Measurements from ENCODE around the gene LRBA. TPM values are rescaled to one million over a fixed set of nuclear protein-coding genes. Genes with fewer than 3 reads are reported as not detected.

The LRBA gene
- polyA plus RNA-seq, 2 of the 4 experiments (the other 2 are of a cell fraction), result 10.7 to 25.1 TPM

GRCh38 chr4:150482581-150482980 is 532.5 kb downstream of the LRBA start:
- Histone ChIP-seq H3K4me2 (no peak overlapping the region), H3K4me1 (no peaks in the 10 kb centered on the region), H3K27ac (no peak overlapping the region), H3K9me3 (no peaks in the 10 kb centered on the region), H3K4me3 (no peak overlapping the region)
- WGBS (ENCODE audit: missing lambda C conversion rate), result 85% methylated on average over 4 of the region's 4 CpGs
- FAIRE-seq, result peak; percentile 7
- CTCF ChIA-PET, result interaction anchor here (0.6 kb wide), 1 partner anchor 379 kb away, joined by 3 read pairs; no protein-coding TSS in a partner anchor
- POLR2A ChIA-PET, result no interaction called here
- DNase-seq (ENCODE audit: low read depth in 1 of 2, low spot score in 1 of 2), result no peak
- ATAC-seq, result no peak
- TF ChIP-seq, protein P1, sequence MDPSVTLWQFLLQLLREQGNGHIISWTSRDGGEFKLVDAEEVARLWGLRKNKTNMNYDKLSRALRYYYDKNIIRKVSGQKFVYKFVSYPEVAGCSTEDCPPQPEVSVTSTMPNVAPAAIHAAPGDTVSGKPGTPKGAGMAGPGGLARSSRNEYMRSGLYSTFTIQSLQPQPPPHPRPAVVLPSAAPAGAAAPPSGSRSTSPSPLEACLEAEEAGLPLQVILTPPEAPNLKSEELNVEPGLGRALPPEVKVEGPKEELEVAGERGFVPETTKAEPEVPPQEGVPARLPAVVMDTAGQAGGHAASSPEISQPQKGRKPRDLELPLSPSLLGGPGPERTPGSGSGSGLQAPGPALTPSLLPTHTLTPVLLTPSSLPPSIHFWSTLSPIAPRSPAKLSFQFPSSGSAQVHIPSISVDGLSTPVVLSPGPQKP (IDR thresholded peaks at IDR 0.05; ENCODE audit: low read depth, low read length), result no peak
- TF ChIP-seq JUNB (IDR thresholded peaks at IDR 0.05), result no peak
- no peak for TF ChIP-seq CBX2 (IDR thresholded peaks at IDR 0.05; ENCODE audit: borderline replicate concordance, low read depth)
- TF ChIP-seq ATOH8 (CRISPR knock-in tag; IDR thresholded peaks at IDR 0.05; ENCODE audit: low read depth), result no peak
- TF ChIP-seq TFCP2L1 (CRISPR knock-in tag; IDR thresholded peaks at IDR 0.05), result no peak
- no peak for TF ChIP-seq CEBPB (IDR thresholded peaks at IDR 0.05)
- TF ChIP-seq RAD21 (conservative IDR thresholded peaks at IDR 0.05 in 1 of 2, IDR thresholded peaks at IDR 0.05 in 1 of 2), result no peak
- no peak for TF ChIP-seq CHD4 (IDR thresholded peaks at IDR 0.05; ENCODE audit: borderline replicate concordance)
- TF ChIP-seq ZSCAN20 (CRISPR knock-in tag; IDR thresholded peaks at IDR 0.05), result no peak
- TF ChIP-seq POLR2A (IDR thresholded peaks at IDR 0.05; ENCODE audit: low read length), result no peak
- no peak for TF ChIP-seq GATA3 (IDR thresholded peaks at IDR 0.05; ENCODE audit: borderline replicate concordance)
- no peak for TF ChIP-seq HOXB13 (CRISPR knock-in tag; IDR thresholded peaks at IDR 0.05; ENCODE audit: low read depth)
- TF ChIP-seq EHMT2 (IDR thresholded peaks at IDR 0.05; ENCODE audit: low read depth), result no peak
- no peak for TF ChIP-seq RNF2 (IDR thresholded peaks at IDR 0.05; ENCODE audit: borderline replicate concordance, low read depth)
- TF ChIP-seq ZC3H11A (IDR thresholded peaks at IDR 0.05), result no peak
- TF ChIP-seq HDAC2 (IDR thresholded peaks at IDR 0.05), result no peak
- TF ChIP-seq ESRRA (IDR thresholded peaks at IDR 0.05; ENCODE audit: borderline replicate concordance, low read length), result no peak

- TF ChIP-seq ZNF302 (CRISPR knock-in tag; IDR thresholded peaks at IDR 0.05) (no peak), HDAC2 (IDR thresholded peaks at IDR 0.05) (no peak), ZC3H11A (IDR thresholded peaks at IDR 0.05) (no peak), CEBPB (IDR thresholded peaks at IDR 0.05) (no peak), MAZ (IDR thresholded peaks at IDR 0.05; ENCODE audit: borderline replicate concordance, low read depth, low read length) (no peak), NFE2L2 (conservative IDR thresholded peaks at IDR 0.05; ENCODE audit: low read length) (no peak), RCOR1 (IDR thresholded peaks at IDR 0.05; ENCODE audit: low read depth, low read length) (no peak), RFX5 (IDR thresholded peaks at IDR 0.05) (no peak), TP53 (CRISPR knock-in tag; IDR thresholded peaks at IDR 0.05) (no peak), BHLHE40 (IDR thresholded peaks at IDR 0.05; ENCODE audit: low read depth, low read length) (no peak), EP300 (IDR thresholded peaks at IDR 0.05) (no peak), JUNB (IDR thresholded peaks at IDR 0.05) (no peak), FOSB (CRISPR knock-in tag; IDR thresholded peaks at IDR 0.05) (no peak), CHD4 (IDR thresholded peaks at IDR 0.05; ENCODE audit: borderline replicate concordance) (no peak), HOXB5 (CRISPR knock-in tag; IDR thresholded peaks at IDR 0.05) (no peak)
- TF ChIP-seq, protein P2, sequence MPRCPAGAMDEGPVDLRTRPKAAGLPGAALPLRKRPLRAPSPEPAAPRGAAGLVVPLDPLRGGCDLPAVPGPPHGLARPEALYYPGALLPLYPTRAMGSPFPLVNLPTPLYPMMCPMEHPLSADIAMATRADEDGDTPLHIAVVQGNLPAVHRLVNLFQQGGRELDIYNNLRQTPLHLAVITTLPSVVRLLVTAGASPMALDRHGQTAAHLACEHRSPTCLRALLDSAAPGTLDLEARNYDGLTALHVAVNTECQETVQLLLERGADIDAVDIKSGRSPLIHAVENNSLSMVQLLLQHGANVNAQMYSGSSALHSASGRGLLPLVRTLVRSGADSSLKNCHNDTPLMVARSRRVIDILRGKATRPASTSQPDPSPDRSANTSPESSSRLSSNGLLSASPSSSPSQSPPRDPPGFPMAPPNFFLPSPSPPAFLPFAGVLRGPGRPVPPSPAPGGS (IDR thresholded peaks at IDR 0.05), result no peak
- no peaks in the 10 kb centered on the region for H3K4me1 ChIP-seq
- no peak overlapping the region for H3K4me2 ChIP-seq
- no peaks in the 10 kb centered on the region for H3K9me3 ChIP-seq
- ATAC-seq, result no peak
- no peak overlapping the region for H3K27ac ChIP-seq
- no peak for DNase-seq (ENCODE audit: low read depth in 1 of 2, low spot score in 1 of 2)
- WGBS (ENCODE audit: missing lambda C conversion rate), result 93% methylated on average over 3 of the region's 3 CpGs
- POLR2A ChIA-PET, result no interaction called here
- CTCF ChIA-PET, result no interaction called here
- no peak overlapping the region for H3K4me3 ChIP-seq
- no peak for FAIRE-seq
Measured at GRCh38 chr4:150479657-150480056, 535.4 kb downstream of the LRBA start.

All from A549 (cell line).